GM12892 (cell line): ENCODE results near the gene MTCH1.

Source experiments
- POLR2A ChIP-seq: IDR thresholded peaks from 2 replicates; pipeline ENCODE4 v1.6.1; 2011; ENCODE audit warnings: low read depth, low read length, control low read depth
- POLR2AphosphoS5 ChIP-seq: IDR thresholded peaks from 2 replicates; pipeline ENCODE4 v1.6.1; 2011; ENCODE audit warnings: low read depth, low read length, control low read depth

GRCh38 chr6:36978421-36979346 is 7.3 kb downstream of the MTCH1 start:
- TF ChIP-seq POLR2A (no peak), POLR2AphosphoS5 (no peak)
